RPMI8226 (cell line): ENCODE results near the gene GPRIN3.
"Not testable (repeated sequence)": the region's sequence is repeated elsewhere in the genome, so short reads cannot be mapped to it uniquely, and the experiment has no call there.

Experiments
- DNase-seq: peaks from one replicate; pipeline ENCODE4 v3.0.0-alpha.2; 2015

The GPRIN3 gene

DNA sequence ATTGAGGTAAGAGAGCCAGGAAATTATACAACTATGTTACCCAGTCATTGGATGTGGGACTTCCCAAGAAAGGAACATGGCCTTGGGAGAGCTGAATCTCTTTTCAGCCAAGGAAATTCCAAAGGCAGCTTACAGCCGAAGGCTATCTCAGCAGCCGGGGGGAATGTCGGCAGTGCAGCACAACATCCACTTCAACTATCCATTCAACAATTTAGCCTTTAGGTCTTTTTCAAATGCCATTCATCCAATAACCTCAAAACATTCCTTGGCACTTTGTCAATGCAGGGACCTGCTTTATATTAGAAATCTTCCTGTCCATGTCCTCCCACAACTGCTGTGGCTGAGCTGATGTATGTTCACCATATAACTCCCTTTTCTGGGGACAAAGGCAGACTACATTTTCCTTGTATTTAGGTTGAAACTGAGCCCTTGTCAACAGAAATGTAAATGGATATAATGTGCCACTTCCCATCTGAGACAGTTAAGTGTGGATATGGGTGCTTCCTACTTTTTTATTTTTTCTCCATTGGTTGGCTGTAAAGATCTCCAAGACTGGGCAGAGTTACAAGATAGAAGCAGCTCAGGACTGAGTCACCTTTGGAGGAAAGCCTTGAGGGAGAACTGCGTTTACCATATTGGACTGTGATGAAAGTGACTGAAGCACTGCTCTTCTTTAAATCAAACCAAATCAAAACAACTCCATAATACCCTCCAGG, 94.8 kb downstream of the GPRIN3 start:
- DNase-seq = no peak

GRCh38 chr4:89204624-89205023, 103.0 kb downstream of the GPRIN3 start:
- no peak for DNase-seq

DNA sequence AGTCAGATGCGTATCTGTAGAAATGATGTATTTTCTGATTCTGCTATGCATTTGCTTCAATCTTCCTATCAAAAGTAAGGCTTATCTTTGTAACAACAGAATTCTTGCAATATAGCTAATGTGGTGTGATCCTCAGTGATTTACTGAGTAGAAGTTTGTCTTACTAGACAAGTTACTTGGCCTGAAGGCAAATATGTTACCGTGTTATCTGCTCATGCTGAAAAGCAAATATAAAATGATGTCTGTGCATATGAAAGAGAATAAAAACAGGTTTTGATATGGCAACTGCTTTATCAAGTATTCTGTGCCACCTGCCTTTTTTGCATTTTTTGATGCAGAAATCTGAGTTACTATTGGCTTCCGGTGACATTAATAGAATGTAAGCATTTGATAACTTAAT, 103.7 kb downstream of the GPRIN3 start:
- no peak for DNase-seq

GRCh38 chr4:89199394-89199793, 108.2 kb downstream of the GPRIN3 start:
- not testable (repeated sequence) for DNase-seq

- DNase-seq = no peak
These were observed 109.7 kb downstream of the GPRIN3 start for GRCh38 chr4:89197920-89198319.

GRCh38 chr4:89196745-89197144, 110.9 kb downstream of the GPRIN3 start:
- DNase-seq = no peak

GRCh38 chr4:89196056-89196674, 111.4 kb downstream of the GPRIN3 start:
- no peak for DNase-seq

DNA sequence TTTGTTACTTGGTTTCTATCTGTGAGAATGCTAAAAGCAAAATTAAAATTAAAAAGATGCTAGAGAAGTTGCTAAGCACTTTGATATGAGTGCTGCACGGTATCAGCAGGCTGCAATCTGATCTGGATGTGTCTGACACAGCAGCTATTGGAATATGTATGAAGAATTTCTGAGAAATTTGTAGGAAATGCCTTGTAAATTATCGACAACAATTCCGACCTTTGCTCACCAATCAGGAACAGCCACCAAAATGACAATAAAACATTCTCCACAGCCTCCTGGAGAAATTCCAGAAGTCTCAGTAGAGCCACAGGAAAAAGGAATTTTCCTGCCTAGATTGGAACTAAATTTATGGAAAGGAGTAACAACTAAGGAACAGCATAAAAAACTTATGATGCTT, 113.8 kb downstream of the GPRIN3 start:
- DNase-seq = no peak
